Left lung (tissue), 10 donors: ENCODE measurements around the gene GRID1. TPM values are rescaled to one million over a fixed set of nuclear protein-coding genes. Genes with fewer than 3 reads are reported as not detected.

Source experiments
- ATAC-seq: fragments of 200-7000 bp; cut with Tn5 transposase; one replicate; pipeline ENCODE4 v1.9.1; 2020; ENCODE audit warnings: moderate library complexity
- DNase-seq, 4 donors: peaks; one replicate each; pipeline ENCODE4 v3.0.0-alpha.2; 2013 to 2020
- H3K27ac ChIP-seq, 2 donors: fragments of 200-600 bp; sonication (generic) in 1 of 2; one replicate each; pipeline versions ENCODE4 v1.5.0 to v1.8.0; 2020 to 2021
- H3K27me3 ChIP-seq, 2 donors: fragments of 200-600 bp; sonication (generic) in 1 of 2; one replicate each; pipeline versions ENCODE4 v1.5.0 to v1.8.0; 2020 to 2021
- H3K36me3 ChIP-seq, 2 donors: fragments of 200-600 bp; sonication (generic) in 1 of 2; one replicate each; pipeline versions ENCODE4 v1.5.0 to v1.8.0; 2020 to 2021
- H3K4me1 ChIP-seq, 2 donors: fragments of 200-600 bp; one replicate each; pipeline ENCODE4 v1.8.0; 2021
- H3K4me3 ChIP-seq, 2 donors: fragments of 200-600 bp; sonication (generic) in 1 of 2; one replicate each; pipeline versions ENCODE4 v1.5.0 to v1.8.0; 2020 to 2021; ENCODE audit warnings: mild to moderate bottlenecking in 1 of 2
- H3K9me3 ChIP-seq, 2 donors: fragments of 200-600 bp; sonication (generic) in 1 of 2; one replicate each; pipeline versions ENCODE4 v1.5.0 to v1.8.0; 2020 to 2021
- CTCF ChIP-seq, 2 donors: fragments of 200-600 bp; sonication (generic) in 1 of 2; IDR thresholded peaks; one replicate each; pipeline versions ENCODE4 v1.5.0 to v1.8.0; 2021; ENCODE audit warnings: antibody characterized with exemption in 2 of 2
- intact Hi-C, 2 donors: fragments of 100-400 bp; cut with DNase I; formaldehyde crosslinking; loops; one replicate each; pipeline versions ENCODE4 v1.11.2 to v1.14.2; 2022
- polyA plus RNA-seq, 6 donors: library from polyadenylated mRNA; unstranded; fragments of 120-200 nt; gene quantifications; one replicate each; pipeline ENCODE4 v1.2.1, GENCODE V29; 2013; ENCODE audit not compliant: insufficient read length in 6 of 6
- total RNA-seq, 2 donors: library from RNA; stranded (reverse); fragmentation: NEBNext Ultra II Directional; extraction: Animal tissue kit (Norgen Biotek cat#: 25700); gene quantifications; one replicate each; pipeline ENCODE4 v1.2.1, GENCODE V29; 2021
- donor health status: DM: no; HTN: yes; CAD: no.
- donor health status: DM: no; HTN: no; CAD: no.

GRID1 gene
- total and polyA plus RNA-seq, 8 donors: 0.81 to 2.6 (median 1.2) TPM

GRCh38 chr10:85977642-85978041 lies 389.0 kb downstream of the GRID1 start:
- H3K4me3 ChIP-seq: no peak overlapping the region
- intact Hi-C loops: no loop called here
- no peak for TF ChIP-seq CTCF (IDR thresholded peaks at IDR 0.05)
- no peaks in the 10 kb centered on the region for H3K36me3 ChIP-seq
- DNase-seq: no peak
- no peak for ATAC-seq
- no peaks in the 10 kb centered on the region for H3K9me3 ChIP-seq
- H3K27me3 ChIP-seq: no peaks in the 10 kb centered on the region
- H3K4me1 ChIP-seq: no peaks in the 10 kb centered on the region
- no peak overlapping the region for H3K27ac ChIP-seq

GRCh38 chr10:85976267-85976793 lies 390.3 kb downstream of the GRID1 start:
- no peak overlapping the region for H3K27ac ChIP-seq
- no peaks in the 10 kb centered on the region for H3K36me3 ChIP-seq
- intact Hi-C loops: no loop called here
- no peak overlapping the region for H3K4me3 ChIP-seq
- no peaks in the 10 kb centered on the region for H3K27me3 ChIP-seq
- peaks cover 0 to 7% of the 10 kb centered on the region in 2 donors for H3K9me3 ChIP-seq
- no peak for TF ChIP-seq CTCF (IDR thresholded peaks at IDR 0.05)
- DNase-seq (no peak), ATAC-seq (no peak)
- no peaks in the 10 kb centered on the region for H3K4me1 ChIP-seq

- no peaks in the 10 kb centered on the region for H3K27me3 ChIP-seq
- H3K4me3 ChIP-seq: no peak overlapping the region
- no peak for TF ChIP-seq CTCF (IDR thresholded peaks at IDR 0.05)
- peaks cover 0 to 24% of the 10 kb centered on the region in 2 donors for H3K9me3 ChIP-seq
- intact Hi-C loops: no loop called here
- no peak for ATAC-seq
- H3K4me1 ChIP-seq: no peaks in the 10 kb centered on the region
- DNase-seq: no peak
- H3K27ac ChIP-seq: no peak overlapping the region
- no peaks in the 10 kb centered on the region for H3K36me3 ChIP-seq
These were observed 395.1 kb downstream of the GRID1 start for GRCh38 chr10:85971494-85971893.

GRCh38 chr10:85967594-85967993 lies 399.0 kb downstream of the GRID1 start:
- Histone ChIP-seq H3K27me3 (no peaks in the 10 kb centered on the region), H3K4me1 (no peaks in the 10 kb centered on the region), H3K36me3 (no peaks in the 10 kb centered on the region), H3K4me3 (no peak overlapping the region), H3K9me3 (peaks cover 0 to 43% of the 10 kb centered on the region in 2 donors), H3K27ac (no peak overlapping the region)
- ATAC-seq: no peak
- TF ChIP-seq CTCF (IDR thresholded peaks at IDR 0.05): no peak
- intact Hi-C loops: no loop called here
- no peak for DNase-seq

- no peak for ATAC-seq
- H3K27ac ChIP-seq: no peak overlapping the region
- no peak overlapping the region for H3K4me3 ChIP-seq
- intact Hi-C loops: no loop called here
- H3K27me3 ChIP-seq: no peaks in the 10 kb centered on the region
- no peak for DNase-seq
- no peak for TF ChIP-seq CTCF (IDR thresholded peaks at IDR 0.05)
- H3K9me3 ChIP-seq: peaks cover 0 to 19% of the 10 kb centered on the region in 2 donors
- H3K36me3 ChIP-seq: no peaks in the 10 kb centered on the region
- H3K4me1 ChIP-seq: no peaks in the 10 kb centered on the region
These were observed 405.0 kb downstream of the GRID1 start for GRCh38 chr10:85961479-85962067.
